HEK293 (cell line): Measurements from ENCODE around the gene TMEM41A.

Source experiments
- CTCF ChIA-PET: fragments of 350-600 bp; formaldehyde crosslinking; extraction: SDS; loops from one replicate; lab custom pipeline; 2021; ENCODE audit warnings: antibody characterized with exemption; lab: Yijun Ruan, JAX
- POLR2A ChIA-PET: fragments of 300-600 bp; formaldehyde crosslinking; extraction: SDS; loops from one replicate; lab custom pipeline; 2020; ENCODE audit warnings: antibody characterized with exemption, inconsistent platforms; lab: Yijun Ruan, JAX
- H3K27ac ChIP-seq: fragments of 200-500 bp; sonication (Bioruptor generic); 2 replicates; pipeline ENCODE4 v1.5.1; 2014; ENCODE audit warnings: low read depth, low read length, control low read depth, inconsistent platforms; ENCODE audit errors: extremely low read depth
- H3K36me3 ChIP-seq, 2 experiments: fragments of 200-500 bp in 1 of 2; sonication (Bioruptor generic) in 1 of 2; 1 replicate in 1 of 2; 2 replicates in 1 of 2; pipeline ENCODE4 v1.5.1; 2014 to 2017; ENCODE audit warnings: inconsistent platforms in 2 of 2, low read length in 2 of 2; ENCODE audit not compliant: control insufficient read depth in 2 of 2, insufficient read depth in 1 of 2
- H3K4me1 ChIP-seq: fragments of 200-500 bp; sonication (Bioruptor generic); 2 replicates; pipeline ENCODE4 v1.5.1; 2014; ENCODE audit warnings: mild to moderate bottlenecking, low read length, inconsistent platforms; ENCODE audit not compliant: control insufficient read depth, insufficient read depth
- H3K4me3 ChIP-seq: 2 replicates; pipeline ENCODE4 v1.5.1; 2011; ENCODE audit warnings: low read depth, mild to moderate bottlenecking, control low read depth, low read length, moderate library complexity
- H3K9me3 ChIP-seq: fragments of 200-500 bp; sonication (Bioruptor generic); 2 replicates; pipeline ENCODE4 v1.5.1; 2014; ENCODE audit warnings: low read depth, low read length, inconsistent platforms; ENCODE audit not compliant: control insufficient read depth, insufficient read depth
- PRDM2 ChIP-seq: fragments of 450-650 bp; formaldehyde crosslinking; IDR thresholded peaks from 2 replicates; pipeline ENCODE4 v1.5.1; 2016; ENCODE audit warnings: missing biosample characterization, missing genetic modification characterization, borderline replicate concordance
- ZEB2 ChIP-seq: fragments of 450-650 bp; formaldehyde crosslinking; IDR thresholded peaks from 2 replicates; pipeline ENCODE4 v1.5.1; 2016; ENCODE audit warnings: missing biosample characterization, missing genetic modification characterization
- ZNF18 ChIP-seq: fragments of 450-650 bp; formaldehyde crosslinking; IDR thresholded peaks from 2 replicates; pipeline ENCODE4 v1.5.1; 2016; ENCODE audit warnings: missing biosample characterization, missing genetic modification characterization
- ZNF19 ChIP-seq: fragments of 450-650 bp; formaldehyde crosslinking; IDR thresholded peaks from 2 replicates; pipeline ENCODE4; 2016; ENCODE audit warnings: missing biosample characterization, missing genetic modification characterization, low read depth
- ZNF341 ChIP-seq: fragments of 450-650 bp; formaldehyde crosslinking; IDR thresholded peaks from 2 replicates; pipeline ENCODE4; 2016; ENCODE audit warnings: low read depth, missing biosample characterization, missing genetic modification characterization
- ZNF449 ChIP-seq: fragments of 450-650 bp; formaldehyde crosslinking; IDR thresholded peaks from 2 replicates; pipeline ENCODE4 v1.5.1; 2017; ENCODE audit warnings: missing biosample characterization, mild to moderate bottlenecking, missing genetic modification characterization, moderate library complexity
- ZNF510 ChIP-seq: fragments of 450-650 bp; formaldehyde crosslinking; IDR thresholded peaks from 2 replicates; pipeline ENCODE4 v1.5.1; 2018; ENCODE audit warnings: mild to moderate bottlenecking, missing genetic modification characterization, missing biosample characterization; ENCODE audit not compliant: insufficient replicate concordance
- ZNF529 ChIP-seq: fragments of 450-650 bp; formaldehyde crosslinking; IDR thresholded peaks from 2 replicates; pipeline ENCODE4 v1.5.1; 2017; ENCODE audit warnings: missing genetic modification characterization, missing biosample characterization; ENCODE audit not compliant: insufficient replicate concordance
- ZNF560 ChIP-seq: fragments of 450-650 bp; formaldehyde crosslinking; IDR thresholded peaks from 2 replicates; pipeline ENCODE4 v1.5.1; 2017; ENCODE audit warnings: missing biosample characterization, missing genetic modification characterization, borderline replicate concordance
- ZNF600 ChIP-seq: fragments of 450-650 bp; formaldehyde crosslinking; IDR thresholded peaks from 2 replicates; pipeline ENCODE4 v1.5.1; 2016; ENCODE audit warnings: missing biosample characterization, missing genetic modification characterization
- ZNF658 ChIP-seq: fragments of 450-650 bp; formaldehyde crosslinking; IDR thresholded peaks from 2 replicates; pipeline ENCODE4; 2016; ENCODE audit warnings: missing biosample characterization, missing genetic modification characterization
- ZNF660 ChIP-seq: fragments of 450-650 bp; IDR thresholded peaks from 2 replicates; pipeline ENCODE4 v1.5.1; 2018; ENCODE audit warnings: missing biosample characterization, mild to moderate bottlenecking, missing genetic modification characterization
- ZNF837 ChIP-seq: fragments of 450-650 bp; formaldehyde crosslinking; IDR thresholded peaks from 2 replicates; pipeline ENCODE4 v1.5.1; 2016; ENCODE audit warnings: missing biosample characterization, missing genetic modification characterization
- ZXDB ChIP-seq: fragments of 450-650 bp; formaldehyde crosslinking; IDR thresholded peaks from 2 replicates; pipeline ENCODE4 v1.5.1; 2016; ENCODE audit warnings: missing biosample characterization, missing genetic modification characterization
- TF ChIP-seq, protein P1 (sequence below): IDR thresholded peaks from 2 replicates; pipeline ENCODE4 v1.6.1; 2011; ENCODE audit warnings: mild to moderate bottlenecking, low read depth, low read length, borderline replicate concordance
- TF ChIP-seq, protein P2 (sequence below): fragments of 450-650 bp; formaldehyde crosslinking; IDR thresholded peaks from 2 replicates; pipeline ENCODE4 v1.5.1; 2016; ENCODE audit warnings: missing biosample characterization, missing genetic modification characterization

Gene TMEM41A

GRCh38 chr3:185498503-185499396 lies at the start of gene TMEM41A (continued):
- TF ChIP-seq, protein P1, sequence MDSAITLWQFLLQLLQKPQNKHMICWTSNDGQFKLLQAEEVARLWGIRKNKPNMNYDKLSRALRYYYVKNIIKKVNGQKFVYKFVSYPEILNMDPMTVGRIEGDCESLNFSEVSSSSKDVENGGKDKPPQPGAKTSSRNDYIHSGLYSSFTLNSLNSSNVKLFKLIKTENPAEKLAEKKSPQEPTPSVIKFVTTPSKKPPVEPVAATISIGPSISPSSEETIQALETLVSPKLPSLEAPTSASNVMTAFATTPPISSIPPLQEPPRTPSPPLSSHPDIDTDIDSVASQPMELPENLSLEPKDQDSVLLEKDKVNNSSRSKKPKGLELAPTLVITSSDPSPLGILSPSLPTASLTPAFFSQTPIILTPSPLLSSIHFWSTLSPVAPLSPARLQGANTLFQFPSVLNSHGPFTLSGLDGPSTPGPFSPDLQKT, result no peak
- TF ChIP-seq PRDM2 (tag by site-specific recombination), result no peak
- TF ChIP-seq ZNF600 (tag by site-specific recombination), result peak; percentile 83
- TF ChIP-seq, all 188 proteins: peak for 71

- Histone ChIP-seq H3K27ac (no peak overlapping the region), H3K9me3 (no peaks in the 10 kb centered on the region), H3K36me3 (no peaks in the 10 kb centered on the region), H3K4me1 (no peaks in the 10 kb centered on the region), H3K4me3 (no peak overlapping the region)
- ChIA-PET CTCF (no interaction called here), POLR2A (no interaction called here)
- TF ChIP-seq ZNF449 (tag by site-specific recombination) (no peak), ZNF658 (tag by site-specific recombination) (no peak), ZNF560 (tag by site-specific recombination) (no peak), ZNF510 (tag by site-specific recombination) (no peak), ZXDB (no peak), ZNF341 (tag by site-specific recombination) (no peak), ZNF529 (tag by site-specific recombination) (no peak), ZNF660 (no peak), ZNF19 (no peak), ZNF837 (tag by site-specific recombination) (no peak), ZNF18 (tag by site-specific recombination) (no peak), ZEB2 (tag by site-specific recombination) (no peak)
- TF ChIP-seq, protein P2, sequence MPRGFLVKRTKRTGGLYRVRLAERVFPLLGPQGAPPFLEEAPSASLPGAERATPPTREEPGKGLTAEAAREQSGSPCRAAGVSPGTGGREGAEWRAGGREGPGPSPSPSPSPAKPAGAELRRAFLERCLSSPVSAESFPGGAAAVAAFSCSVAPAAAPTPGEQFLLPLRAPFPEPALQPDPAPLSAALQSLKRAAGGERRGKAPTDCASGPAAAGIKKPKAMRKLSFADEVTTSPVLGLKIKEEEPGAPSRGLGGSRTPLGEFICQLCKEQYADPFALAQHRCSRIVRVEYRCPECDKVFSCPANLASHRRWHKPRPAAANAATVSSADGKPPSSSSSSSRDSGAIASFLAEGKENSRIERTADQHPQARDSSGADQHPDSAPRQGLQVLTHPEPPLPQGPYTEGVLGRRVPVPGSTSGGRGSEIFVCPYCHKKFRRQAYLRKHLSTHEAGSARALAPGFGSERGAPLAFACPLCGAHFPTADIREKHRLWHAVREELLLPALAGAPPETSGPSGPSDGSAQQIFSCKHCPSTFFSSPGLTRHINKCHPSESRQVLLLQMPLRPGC, result no peak
These were observed 41.9 kb upstream of the TMEM41A start for GRCh38 chr3:185540695-185541094.
